Medulla oblongata (tissue), 1 donor: Measurements from ENCODE around the gene RREB1.
"Not testable (repeated sequence)": the region's sequence is repeated elsewhere in the genome, so short reads cannot be mapped to it uniquely, and the experiment has no call there.

Source experiments
- DNase-seq: peaks from one replicate; pipeline ENCODE4 v3.0.0-alpha.2; 2015; ENCODE audit errors: extremely low spot score

The RREB1 gene

GRCh38 chr6:7262746-7263518 lies 155.2 kb downstream of the RREB1 start:
- DNase-seq, result no peak

GRCh38 chr6:7263519-7263805 lies 155.7 kb downstream of the RREB1 start:
- not testable (repeated sequence) for DNase-seq

- DNase-seq, result no peak
Observed at GRCh38 chr6:7264041-7264440, 156.3 kb downstream of the RREB1 start.

GRCh38 chr6:7264686-7265384 lies 157.1 kb downstream of the RREB1 start:
- no peak for DNase-seq

GRCh38 chr6:7265385-7265726 lies 157.6 kb downstream of the RREB1 start:
- DNase-seq, result not testable (repeated sequence)

GRCh38 chr6:7267071-7267465 lies 159.3 kb downstream of the RREB1 start:
- no peak for DNase-seq

GRCh38 chr6:7267466-7268091 lies 159.8 kb downstream of the RREB1 start:
- DNase-seq, result no peak

- no peak for DNase-seq
Observed at GRCh38 chr6:7268362-7268761, 160.6 kb downstream of the RREB1 start.

- no peak for DNase-seq
Observed at GRCh38 chr6:7268816-7269555, 161.2 kb downstream of the RREB1 start.

GRCh38 chr6:7269816-7270215 lies 162.1 kb downstream of the RREB1 start:
- no peak for DNase-seq

GRCh38 chr6:7270320-7271204 lies 162.8 kb downstream of the RREB1 start:
- DNase-seq, result no peak

GRCh38 chr6:7271205-7271534 lies 163.4 kb downstream of the RREB1 start:
- DNase-seq, result no peak

- no peak for DNase-seq
Observed at GRCh38 chr6:7273709-7274108, 165.9 kb downstream of the RREB1 start.

- not testable (repeated sequence) for DNase-seq
Observed at GRCh38 chr6:7274525-7274924, 166.8 kb downstream of the RREB1 start.

GRCh38 chr6:7276199-7276524 lies 168.4 kb downstream of the RREB1 start:
- no peak for DNase-seq

- no peak for DNase-seq
Observed at GRCh38 chr6:7282097-7282906, 174.5 kb downstream of the RREB1 start.

GRCh38 chr6:7283676-7284075 lies 175.9 kb downstream of the RREB1 start:
- no peak for DNase-seq

- DNase-seq, result no peak
Observed at GRCh38 chr6:7285416-7285815, 177.7 kb downstream of the RREB1 start.

- no peak for DNase-seq
Observed at GRCh38 chr6:7290079-7290478, 182.3 kb downstream of the RREB1 start.

- DNase-seq, result no peak
Observed at GRCh38 chr6:7292596-7293255, 185.0 kb downstream of the RREB1 start.
